Bronchial epithelial cell (primary cell): ENCODE data around the gene FBXL17. TPM values are rescaled to one million over a fixed set of nuclear protein-coding genes. Genes with fewer than 3 reads are reported as not detected.
A peak's percentile ranks its signal among the peaks of the same experiment; 100 is the strongest.

Source experiments
- DNase-seq: peaks from one replicate; pipeline ENCODE4 v3.0.0-alpha.2; 2010; ENCODE audit warnings: low read depth
- FAIRE-seq: peaks from 2 replicates; lab custom pipeline; 2011; peaks lifted over from hg19 to GRCh38; lab: Jason Lieb, UNC
- H3K27me3 ChIP-seq: 2 replicates; pipeline ENCODE4 v1.5.1; 2011; ENCODE audit warnings: low read length; ENCODE audit not compliant: control insufficient read depth, insufficient read depth
- H3K36me3 ChIP-seq: 2 replicates; pipeline ENCODE4 v1.5.1; 2011; ENCODE audit warnings: low read length; ENCODE audit not compliant: control insufficient read depth, insufficient read depth
- H3K4me3 ChIP-seq: 2 replicates; pipeline ENCODE4 v1.5.1; 2011; ENCODE audit warnings: mild to moderate bottlenecking, low read depth, low read length, control low read depth
- CTCF ChIP-seq: IDR thresholded peaks from 2 replicates; pipeline ENCODE4 v1.5.1; 2011; ENCODE audit warnings: mild to moderate bottlenecking, moderate library complexity, low read length, control low read depth, inconsistent platforms; ENCODE audit not compliant: insufficient read depth, severe bottlenecking
- total RNA-seq: library from RNA; depleted of rRNA; stranded (reverse); fragments of >200 nt; gene quantifications from 2 replicates; pipeline ENCODE4 v1.2.1, GENCODE V29; 2014

The FBXL17 gene
- total RNA-seq, 1 donor from 2014 or later: 6.6 TPM

GRCh38 chr5:108233617-108234155, 148.2 kb downstream of the FBXL17 start:
- H3K4me3 ChIP-seq: no peak overlapping the region
- H3K27me3 ChIP-seq: no peaks in the 10 kb centered on the region
- TF ChIP-seq CTCF: no peak
- H3K36me3 ChIP-seq: no peaks in the 10 kb centered on the region
- DNase-seq (no peak), FAIRE-seq (no peak)

- no peak for DNase-seq
- Histone ChIP-seq H3K27me3 (no peaks in the 10 kb centered on the region), H3K36me3 (no peaks in the 10 kb centered on the region), H3K4me3 (no peak overlapping the region)
- FAIRE-seq: no peak
- TF ChIP-seq CTCF: no peak
Measured at GRCh38 chr5:108232805-108233204, 149.1 kb downstream of the FBXL17 start.

GRCh38 chr5:108222011-108222410, 159.9 kb downstream of the FBXL17 start:
- DNase-seq (no peak), FAIRE-seq (no peak)
- H3K4me3 ChIP-seq: no peak overlapping the region
- TF ChIP-seq CTCF: no peak
- H3K36me3 ChIP-seq: no peaks in the 10 kb centered on the region
- no peaks in the 10 kb centered on the region for H3K27me3 ChIP-seq

- H3K27me3 ChIP-seq: no peaks in the 10 kb centered on the region
- H3K4me3 ChIP-seq: no peak overlapping the region
- TF ChIP-seq CTCF: no peak
- H3K36me3 ChIP-seq: no peaks in the 10 kb centered on the region
- FAIRE-seq: no peak
- no peak for DNase-seq
Measured at GRCh38 chr5:108220834-108221233, 161.1 kb downstream of the FBXL17 start.

GRCh38 chr5:108216890-108217289, 165.0 kb downstream of the FBXL17 start:
- Histone ChIP-seq H3K27me3 (no peaks in the 10 kb centered on the region), H3K4me3 (no peak overlapping the region), H3K36me3 (no peaks in the 10 kb centered on the region)
- no peak for TF ChIP-seq CTCF
- DNase-seq (peak; percentile 67), FAIRE-seq (no peak)

- no peak for TF ChIP-seq CTCF
- Histone ChIP-seq H3K4me3 (no peak overlapping the region), H3K36me3 (no peaks in the 10 kb centered on the region), H3K27me3 (no peaks in the 10 kb centered on the region)
- FAIRE-seq: no peak
- DNase-seq: no peak
Measured at GRCh38 chr5:108214857-108215256, 167.0 kb downstream of the FBXL17 start.
